PC-3 (cell line): Measurements from ENCODE around the gene DROSHA. TPM values are rescaled to one million over a fixed set of nuclear protein-coding genes. Genes with fewer than 3 reads are reported as not detected.

Source experiments
- ATAC-seq: fragments of 200-7000 bp; cut with Tn5 transposase; 2 replicates; pipeline ENCODE4 v1.9.1; 2020; ENCODE audit warnings: mild to moderate bottlenecking, moderate library complexity
- BruUV-seq: library from RNA; stranded (reverse); fragments of 400-500 nt; replicated peaks from 2 replicates; lab custom pipeline; 2021; lab: Mats Ljungman, UMichigan
- CTCF ChIA-PET: fragments of 300-600 bp; sonication (Branson Sonifier 250); formaldehyde crosslinking; loops from one replicate; lab custom pipeline; 2022; ENCODE audit warnings: antibody characterized with exemption; lab: Charles Lee
- POLR2A ChIA-PET: fragments of 300-600 bp; sonication (Branson Sonifier 250); formaldehyde crosslinking; loops from one replicate; lab custom pipeline; 2022; ENCODE audit warnings: antibody characterized with exemption; ENCODE audit not compliant: unreplicated experiment; lab: Charles Lee
- DNase-seq: peaks from one replicate; pipeline ENCODE4 v3.0.0-alpha.2; 2015
- H2AFZ ChIP-seq: fragments of 300-600 bp; sonication (generic); 2 replicates; pipeline ENCODE4 v1.6.0; 2016; ENCODE audit warnings: antibody characterized with exemption, low read length
- H3F3A ChIP-seq: fragments of 300-600 bp; sonication (generic); one replicate; pipeline ENCODE4 v1.6.0; 2017; ENCODE audit warnings: antibody characterized with exemption, low read length, control low read depth, mild to moderate bottlenecking; ENCODE audit not compliant: unreplicated experiment
- H3K27ac ChIP-seq: fragments of 300-600 bp; sonication (generic); 2 replicates; pipeline ENCODE4 v1.5.1; 2016; ENCODE audit warnings: mild to moderate bottlenecking, low read length
- H3K27me3 ChIP-seq: fragments of 300-600 bp; sonication (generic); 2 replicates; pipeline ENCODE4 v1.6.1; 2016; ENCODE audit warnings: low read length, mixed read lengths
- H3K36me3 ChIP-seq: fragments of 300-600 bp; sonication (generic); 2 replicates; pipeline ENCODE4 v1.6.1; 2016; ENCODE audit warnings: low read depth, mixed run types, low read length, mixed read lengths
- H3K4me1 ChIP-seq: fragments of 300-600 bp; sonication (generic); 2 replicates; pipeline ENCODE4 v1.5.1; 2016; ENCODE audit warnings: low read length; ENCODE audit not compliant: insufficient read depth
- H3K4me2 ChIP-seq: fragments of 300-600 bp; sonication (generic); 2 replicates; pipeline ENCODE4 v1.6.0; 2016; ENCODE audit warnings: low read length
- H3K4me3 ChIP-seq: fragments of 300-600 bp; sonication (generic); 2 replicates; pipeline ENCODE4 v1.5.1; 2016; ENCODE audit warnings: mild to moderate bottlenecking, low read length, mixed read lengths
- H3K79me2 ChIP-seq: fragments of 300-600 bp; sonication (generic); 2 replicates; pipeline ENCODE4 v1.6.1; 2017; ENCODE audit warnings: low read length, mixed read lengths
- H3K9ac ChIP-seq: fragments of 300-600 bp; sonication (generic); 2 replicates; pipeline ENCODE4 v1.6.0; 2016; ENCODE audit warnings: mild to moderate bottlenecking, low read length
- H3K9me2 ChIP-seq: fragments of 300-600 bp; sonication (generic); replicated peaks from 2 replicates; pipeline ENCODE4 v1.6.1; 2016; ENCODE audit warnings: mixed run types, low read length, mixed read lengths
- H3K9me3 ChIP-seq: fragments of 300-600 bp; sonication (generic); 2 replicates; pipeline ENCODE4 v1.6.1; 2016; ENCODE audit warnings: low read length, mixed read lengths
- H4K20me1 ChIP-seq: fragments of 300-600 bp; sonication (generic); 2 replicates; pipeline ENCODE4 v1.6.1; 2016; ENCODE audit warnings: low read length, mixed read lengths
- EZH2 ChIP-seq: fragments of 300-600 bp; sonication (generic); IDR thresholded peaks from one replicate; pipeline ENCODE4 v1.6.1; 2017; ENCODE audit warnings: antibody characterized with exemption, mild to moderate bottlenecking, low read length; ENCODE audit not compliant: unreplicated experiment
- EZH2phosphoT487 ChIP-seq: fragments of 300-600 bp; sonication (generic); IDR thresholded peaks from 2 replicates; pipeline ENCODE4 v1.6.1; 2018; ENCODE audit warnings: mild to moderate bottlenecking, antibody characterized with exemption, low read length, borderline replicate concordance
- intact Hi-C: fragments of 100-400 bp; cut with micrococcal nuclease; formaldehyde crosslinking; loops from 2 replicates; pipeline ENCODE4 v1.9.0; 2023
- total RNA-seq: library from RNA; depleted of rRNA; stranded (reverse); fragments of >200 nt; gene quantifications from 2 replicates; pipeline ENCODE4 v1.2.3, GENCODE V29; 2014
- TF ChIP-seq, protein P1 (sequence below): fragments of 300-600 bp; sonication (generic); conservative IDR thresholded peaks from 2 replicates; pipeline ENCODE4 v1.5.1; 2017; ENCODE audit warnings: antibody characterized with exemption, low read depth, mild to moderate bottlenecking, low read length

DROSHA gene
- total RNA-seq, 1 experiment from 2014 or later: 60.7 TPM

DNA sequence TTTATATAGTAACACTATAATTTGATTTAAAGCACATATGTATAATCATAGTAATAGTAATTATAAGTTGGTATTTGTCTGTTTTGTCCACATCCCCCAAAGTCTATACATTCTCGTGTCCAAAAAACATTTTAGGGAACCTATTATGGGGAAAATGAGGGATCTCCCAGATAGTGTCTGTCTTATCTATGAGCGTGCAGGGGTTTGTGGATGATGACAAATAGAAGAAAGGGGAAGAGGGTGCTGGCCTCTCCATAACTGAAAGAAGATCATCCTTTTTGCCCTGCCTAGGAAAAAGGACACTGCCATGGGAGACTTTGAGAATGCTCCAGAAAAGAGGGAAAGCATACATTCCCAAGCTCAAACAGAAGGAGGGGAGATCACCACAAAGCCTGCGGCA, 45.5 kb upstream of the DROSHA start:
- Histone ChIP-seq H3K27ac (no peak overlapping the region), H3K27me3 (peaks cover 18% of the 10 kb centered on the region), H3K4me1 (no peaks in the 10 kb centered on the region), H3K79me2 (no peaks in the 10 kb centered on the region), H3K4me2 (no peak overlapping the region), H4K20me1 (no peaks in the 10 kb centered on the region), H3K9me2 (no peaks in the 10 kb centered on the region), H2AFZ (no peak overlapping the region), H3K36me3 (no peaks in the 10 kb centered on the region), H3K4me3 (no peak overlapping the region), H3K9me3 (no peaks in the 10 kb centered on the region), H3K9ac (no peak overlapping the region), H3F3A (no peaks in the 10 kb centered on the region)
- DNase-seq (no peak), ATAC-seq (no peak)
- no TSS peak for BruUV-seq
- ChIA-PET POLR2A (no interaction called here), CTCF (no interaction called here)
- intact Hi-C loops: no loop called here
- no peak for TF ChIP-seq EZH2phosphoT487
- TF ChIP-seq, protein P1, sequence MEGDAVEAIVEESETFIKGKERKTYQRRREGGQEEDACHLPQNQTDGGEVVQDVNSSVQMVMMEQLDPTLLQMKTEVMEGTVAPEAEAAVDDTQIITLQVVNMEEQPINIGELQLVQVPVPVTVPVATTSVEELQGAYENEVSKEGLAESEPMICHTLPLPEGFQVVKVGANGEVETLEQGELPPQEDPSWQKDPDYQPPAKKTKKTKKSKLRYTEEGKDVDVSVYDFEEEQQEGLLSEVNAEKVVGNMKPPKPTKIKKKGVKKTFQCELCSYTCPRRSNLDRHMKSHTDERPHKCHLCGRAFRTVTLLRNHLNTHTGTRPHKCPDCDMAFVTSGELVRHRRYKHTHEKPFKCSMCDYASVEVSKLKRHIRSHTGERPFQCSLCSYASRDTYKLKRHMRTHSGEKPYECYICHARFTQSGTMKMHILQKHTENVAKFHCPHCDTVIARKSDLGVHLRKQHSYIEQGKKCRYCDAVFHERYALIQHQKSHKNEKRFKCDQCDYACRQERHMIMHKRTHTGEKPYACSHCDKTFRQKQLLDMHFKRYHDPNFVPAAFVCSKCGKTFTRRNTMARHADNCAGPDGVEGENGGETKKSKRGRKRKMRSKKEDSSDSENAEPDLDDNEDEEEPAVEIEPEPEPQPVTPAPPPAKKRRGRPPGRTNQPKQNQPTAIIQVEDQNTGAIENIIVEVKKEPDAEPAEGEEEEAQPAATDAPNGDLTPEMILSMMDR: no peak

GRCh38 chr5:31574772-31575171, 42.9 kb upstream of the DROSHA start:
- no TSS peak for BruUV-seq
- no peak overlapping the region for H3K4me2 ChIP-seq
- no peak for ATAC-seq
- POLR2A ChIA-PET: no interaction called here
- H3K9me2 ChIP-seq: no peaks in the 10 kb centered on the region
- H3F3A ChIP-seq: no peaks in the 10 kb centered on the region
- H3K79me2 ChIP-seq: no peaks in the 10 kb centered on the region
- no peaks in the 10 kb centered on the region for H4K20me1 ChIP-seq
- no peaks in the 10 kb centered on the region for H3K4me1 ChIP-seq
- H3K9ac ChIP-seq: no peak overlapping the region
- no peaks in the 10 kb centered on the region for H3K9me3 ChIP-seq
- intact Hi-C loops: no loop called here
- H2AFZ ChIP-seq: no peak overlapping the region
- no peak overlapping the region for H3K27ac ChIP-seq
- DNase-seq: no peak
- H3K4me3 ChIP-seq: no peak overlapping the region
- peaks cover 18% of the 10 kb centered on the region for H3K27me3 ChIP-seq
- H3K36me3 ChIP-seq: no peaks in the 10 kb centered on the region
- no peak for TF ChIP-seq EZH2
- TF ChIP-seq EZH2phosphoT487: no peak
- TF ChIP-seq, protein P1: no peak
- CTCF ChIA-PET: no interaction called here

DNA sequence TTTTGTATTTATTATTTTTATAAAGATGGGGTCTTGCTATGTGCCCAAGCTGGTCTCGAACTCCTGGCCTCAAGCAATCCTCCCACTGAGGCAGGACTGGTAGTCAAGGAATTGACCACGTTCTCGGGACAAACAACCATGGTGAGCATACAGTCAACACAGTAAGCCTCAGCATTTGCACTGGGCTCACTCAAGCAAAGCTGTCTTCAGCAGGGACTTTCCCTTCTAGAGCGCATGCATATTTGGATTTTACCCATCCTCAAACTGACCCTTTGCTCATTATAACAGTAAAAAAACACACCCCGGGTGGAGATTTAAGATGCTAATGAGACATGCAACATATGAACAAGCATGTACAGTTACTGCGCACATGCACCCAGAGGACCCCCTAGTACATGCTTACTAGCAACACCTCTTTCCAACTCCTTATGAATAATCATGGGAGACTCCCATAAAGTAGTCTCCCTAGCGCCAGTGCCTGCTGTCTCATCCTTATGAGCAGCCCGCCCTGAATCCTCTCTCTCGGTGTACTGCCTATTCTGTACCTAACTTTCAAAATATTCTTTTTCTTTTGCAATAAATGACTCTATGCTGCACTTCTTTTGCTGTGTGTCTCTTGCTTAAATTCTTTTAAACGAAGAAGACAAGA, 41.7 kb upstream of the DROSHA start:
- ChIA-PET POLR2A (no interaction called here), CTCF (no interaction called here)
- Histone ChIP-seq H3K36me3 (no peaks in the 10 kb centered on the region), H3K9ac (no peak overlapping the region), H3K4me2 (no peak overlapping the region), H2AFZ (no peak overlapping the region), H3K27ac (no peak overlapping the region), H3F3A (no peaks in the 10 kb centered on the region), H3K4me1 (no peaks in the 10 kb centered on the region), H3K9me2 (no peaks in the 10 kb centered on the region), H4K20me1 (no peaks in the 10 kb centered on the region), H3K79me2 (no peaks in the 10 kb centered on the region), H3K4me3 (no peak overlapping the region), H3K27me3 (peaks cover 18% of the 10 kb centered on the region), H3K9me3 (no peaks in the 10 kb centered on the region)
- no TSS peak for BruUV-seq
- TF ChIP-seq, protein P1: no peak
- TF ChIP-seq EZH2phosphoT487 (no peak), EZH2 (no peak)
- DNase-seq (no peak), ATAC-seq (no peak)
- intact Hi-C loops: no loop called here
